GM13976 (cell line): ENCODE data around the gene GRIFIN.

Experiments
- DNase-seq: peaks from one replicate; pipeline ENCODE4 v3.0.0; 2012; ENCODE audit warnings: low spot score
- in situ Hi-C: fragments of 300-500 bp; cut with MboI; formaldehyde crosslinking; loops from one replicate; pipeline ENCODE4 v1.12.0; 2022; ENCODE audit warnings: low sequenced_read_pairs, mixed read lengths, inconsistent platforms; ENCODE audit not compliant: unreplicated experiment
- TF ChIP-seq, protein P1 (sequence below): IDR thresholded peaks from 2 replicates; pipeline ENCODE4 v1.5.1; 2012; ENCODE audit warnings: borderline replicate concordance, mild to moderate bottlenecking; ENCODE audit not compliant: insufficient read depth; ENCODE audit errors: extremely low read depth, missing control alignments, control extremely low read depth

The GRIFIN gene

GRCh38 chr7:2433713-2434550 is 42.3 kb downstream of the GRIFIN start:
- in situ Hi-C loops, result no loop called here
- peak; percentile 21 for DNase-seq
- TF ChIP-seq, protein P1, sequence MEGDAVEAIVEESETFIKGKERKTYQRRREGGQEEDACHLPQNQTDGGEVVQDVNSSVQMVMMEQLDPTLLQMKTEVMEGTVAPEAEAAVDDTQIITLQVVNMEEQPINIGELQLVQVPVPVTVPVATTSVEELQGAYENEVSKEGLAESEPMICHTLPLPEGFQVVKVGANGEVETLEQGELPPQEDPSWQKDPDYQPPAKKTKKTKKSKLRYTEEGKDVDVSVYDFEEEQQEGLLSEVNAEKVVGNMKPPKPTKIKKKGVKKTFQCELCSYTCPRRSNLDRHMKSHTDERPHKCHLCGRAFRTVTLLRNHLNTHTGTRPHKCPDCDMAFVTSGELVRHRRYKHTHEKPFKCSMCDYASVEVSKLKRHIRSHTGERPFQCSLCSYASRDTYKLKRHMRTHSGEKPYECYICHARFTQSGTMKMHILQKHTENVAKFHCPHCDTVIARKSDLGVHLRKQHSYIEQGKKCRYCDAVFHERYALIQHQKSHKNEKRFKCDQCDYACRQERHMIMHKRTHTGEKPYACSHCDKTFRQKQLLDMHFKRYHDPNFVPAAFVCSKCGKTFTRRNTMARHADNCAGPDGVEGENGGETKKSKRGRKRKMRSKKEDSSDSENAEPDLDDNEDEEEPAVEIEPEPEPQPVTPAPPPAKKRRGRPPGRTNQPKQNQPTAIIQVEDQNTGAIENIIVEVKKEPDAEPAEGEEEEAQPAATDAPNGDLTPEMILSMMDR, result no peak

DNA sequence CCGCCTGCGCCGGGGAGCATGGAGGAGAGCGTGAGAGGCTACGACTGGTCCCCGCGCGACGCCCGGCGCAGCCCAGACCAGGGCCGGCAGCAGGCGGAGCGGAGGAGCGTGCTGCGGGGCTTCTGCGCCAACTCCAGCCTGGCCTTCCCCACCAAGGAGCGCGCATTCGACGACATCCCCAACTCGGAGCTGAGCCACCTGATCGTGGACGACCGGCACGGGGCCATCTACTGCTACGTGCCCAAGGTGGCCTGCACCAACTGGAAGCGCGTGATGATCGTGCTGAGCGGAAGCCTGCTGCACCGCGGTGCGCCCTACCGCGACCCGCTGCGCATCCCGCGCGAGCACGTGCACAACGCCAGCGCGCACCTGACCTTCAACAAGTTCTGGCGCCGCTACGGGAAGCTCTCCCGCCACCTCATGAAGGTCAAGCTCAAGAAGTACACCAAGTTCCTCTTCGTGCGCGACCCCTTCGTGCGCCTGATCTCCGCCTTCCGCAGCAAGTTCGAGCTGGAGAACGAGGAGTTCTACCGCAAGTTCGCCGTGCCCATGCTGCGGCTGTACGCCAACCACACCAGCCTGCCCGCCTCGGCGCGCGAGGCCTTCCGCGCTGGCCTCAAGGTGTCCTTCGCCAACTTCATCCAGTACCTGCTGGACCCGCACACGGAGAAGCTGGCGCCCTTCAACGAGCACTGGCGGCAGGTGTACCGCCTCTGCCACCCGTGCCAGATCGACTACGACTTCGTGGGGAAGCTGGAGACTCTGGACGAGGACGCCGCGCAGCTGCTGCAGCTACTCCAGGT is 43.1 kb downstream of the GRIFIN start:
- in situ Hi-C loops, result no loop called here
- TF ChIP-seq, protein P1, result no peak
- DNase-seq, result no peak

- in situ Hi-C loops, result no loop called here
- TF ChIP-seq, protein P1, result no peak
- DNase-seq, result peak; percentile 52
These were observed 44.8 kb downstream of the GRIFIN start for GRCh38 chr7:2431260-2431867.

DNA sequence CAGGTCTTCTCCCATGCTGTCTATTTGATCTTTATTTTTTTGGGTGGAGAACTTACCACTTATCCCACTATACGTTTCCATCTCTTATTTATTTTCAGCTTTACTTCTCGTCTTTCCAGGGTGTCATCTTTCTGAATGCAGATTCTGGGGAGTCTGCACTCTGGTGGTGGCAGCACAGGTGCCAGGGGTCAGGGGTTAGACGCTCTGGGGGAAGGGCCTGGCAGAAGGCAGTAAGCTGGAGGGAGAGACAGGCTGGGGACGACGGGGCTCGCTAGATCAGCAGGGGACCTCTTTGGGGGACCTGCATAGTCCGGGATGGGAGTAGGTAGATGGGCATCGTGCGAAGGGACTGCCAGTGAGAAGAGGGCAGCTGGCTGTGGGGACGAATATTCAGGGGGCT is 50.4 kb downstream of the GRIFIN start:
- no peak for DNase-seq
- in situ Hi-C loops, result no loop called here
- TF ChIP-seq, protein P1, result no peak
